ENCODE data around the gene EFHC1.

DNA sequence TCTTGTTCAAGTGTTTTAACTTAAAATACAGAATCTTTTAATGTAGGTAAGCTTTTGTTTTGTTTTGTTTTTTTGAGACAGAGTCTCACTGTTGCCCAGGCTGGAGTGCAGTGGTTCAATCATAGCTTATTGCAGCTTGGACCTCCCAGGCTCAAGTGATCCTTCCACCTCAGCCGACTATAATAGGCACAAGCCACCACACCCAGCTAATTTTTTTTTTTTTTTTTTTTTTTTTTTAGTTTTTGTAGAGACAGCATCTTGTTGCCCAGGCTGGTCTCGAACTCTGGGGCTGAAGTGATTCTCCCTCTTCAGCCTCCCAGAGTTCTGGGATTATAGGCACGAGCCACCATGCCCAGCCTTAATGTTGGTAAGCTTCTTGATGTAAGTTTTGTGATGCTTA, 3.3 kb downstream of the EFHC1 start:
- TF ChIP-seq, protein P1, sequence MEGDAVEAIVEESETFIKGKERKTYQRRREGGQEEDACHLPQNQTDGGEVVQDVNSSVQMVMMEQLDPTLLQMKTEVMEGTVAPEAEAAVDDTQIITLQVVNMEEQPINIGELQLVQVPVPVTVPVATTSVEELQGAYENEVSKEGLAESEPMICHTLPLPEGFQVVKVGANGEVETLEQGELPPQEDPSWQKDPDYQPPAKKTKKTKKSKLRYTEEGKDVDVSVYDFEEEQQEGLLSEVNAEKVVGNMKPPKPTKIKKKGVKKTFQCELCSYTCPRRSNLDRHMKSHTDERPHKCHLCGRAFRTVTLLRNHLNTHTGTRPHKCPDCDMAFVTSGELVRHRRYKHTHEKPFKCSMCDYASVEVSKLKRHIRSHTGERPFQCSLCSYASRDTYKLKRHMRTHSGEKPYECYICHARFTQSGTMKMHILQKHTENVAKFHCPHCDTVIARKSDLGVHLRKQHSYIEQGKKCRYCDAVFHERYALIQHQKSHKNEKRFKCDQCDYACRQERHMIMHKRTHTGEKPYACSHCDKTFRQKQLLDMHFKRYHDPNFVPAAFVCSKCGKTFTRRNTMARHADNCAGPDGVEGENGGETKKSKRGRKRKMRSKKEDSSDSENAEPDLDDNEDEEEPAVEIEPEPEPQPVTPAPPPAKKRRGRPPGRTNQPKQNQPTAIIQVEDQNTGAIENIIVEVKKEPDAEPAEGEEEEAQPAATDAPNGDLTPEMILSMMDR (IDR thresholded peaks at IDR 0.05; ENCODE audit: low read depth, low read length, poor library complexity, severe bottlenecking), result no peak
- no peak for TF ChIP-seq EZH2phosphoT487 (IDR thresholded peaks at IDR 0.05; ENCODE audit: borderline replicate concordance, low read length)

All from DOHH2 (cell line).